NCI-H2081 treated with DMSO at 0.1 percent for 48 hours (cell line): ENCODE results near the gene TTC21B.
"Not testable (repeated sequence)": the region's sequence is repeated elsewhere in the genome, so short reads cannot be mapped to it uniquely, and the experiment has no call there.

ENCODE experiments used
- DNase-seq: peaks from one replicate; lab custom pipeline; 2025; lab: John Stamatoyannopoulos, UW

Gene TTC21B

DNA sequence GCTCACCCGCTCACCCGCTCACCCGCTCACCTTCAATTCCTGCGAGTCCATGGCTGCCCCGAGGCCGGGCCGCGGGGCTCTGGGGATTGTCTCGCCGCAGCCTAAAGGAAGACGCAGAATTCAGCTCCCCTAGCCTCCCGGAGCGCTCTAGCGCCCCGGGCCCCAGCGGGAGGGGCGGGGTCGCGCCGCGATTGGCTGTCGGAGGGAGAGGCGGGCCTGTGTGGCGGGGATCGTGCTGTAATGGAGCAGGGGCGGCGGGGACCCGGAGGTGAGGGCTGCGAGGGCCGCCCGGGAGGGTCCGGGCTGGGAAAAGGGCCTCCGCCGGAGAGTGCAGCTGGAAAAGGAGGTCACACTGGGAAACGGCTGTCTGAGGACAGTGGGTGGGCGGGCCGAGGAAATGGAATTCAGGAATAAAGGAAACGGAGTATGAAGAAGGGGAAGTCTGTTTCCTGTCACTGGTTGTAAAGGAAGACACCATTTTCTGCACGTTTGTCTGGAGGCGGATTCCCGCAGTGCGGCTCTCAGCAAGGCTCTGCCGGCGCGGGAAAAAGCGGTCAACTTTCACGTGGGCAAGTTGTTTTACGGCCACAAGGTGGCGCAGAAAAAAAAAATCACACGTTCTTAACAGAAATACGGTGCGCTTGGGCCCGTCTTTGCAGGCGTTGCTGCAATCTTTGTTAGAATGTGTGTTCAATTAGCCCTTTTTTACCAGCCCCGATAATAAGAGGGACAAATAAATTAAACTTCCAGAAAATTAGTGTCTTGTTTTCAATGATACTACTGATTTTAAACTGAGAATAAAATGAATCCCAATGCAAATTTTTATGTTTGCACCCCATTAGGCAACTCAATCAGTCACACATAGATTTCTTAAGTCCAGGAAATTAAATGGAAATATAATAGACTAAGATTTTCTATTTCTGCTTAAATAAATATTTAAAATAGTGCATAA lies at the start of gene TTC21B:
Gene TTC21B (minus strand): TSS at position 122 of the 952 bp plus-strand sequence. CDS start 71 bp downstream, at position 51.
- DNase-seq = peak; percentile 77

DNA sequence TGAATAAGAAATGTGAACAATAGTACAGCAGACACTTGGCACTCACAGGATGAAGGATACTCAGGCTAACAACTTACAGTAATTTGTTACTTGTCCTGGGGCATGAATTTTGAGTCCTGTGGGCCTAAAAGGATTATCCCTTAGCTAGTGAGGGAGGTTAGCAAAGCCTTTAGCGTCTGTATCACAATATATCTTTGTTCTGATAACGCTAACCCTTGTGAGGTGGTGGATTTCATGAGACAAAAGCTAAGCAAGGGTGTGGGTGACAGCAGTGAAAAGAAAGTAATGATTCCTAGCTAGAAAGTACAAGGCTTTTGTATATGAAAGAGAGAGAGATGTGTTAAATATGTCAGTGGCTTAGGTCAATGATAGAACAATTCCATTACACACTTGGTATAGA lies 46.8 kb upstream of the TTC21B start:
- no peak for DNase-seq

DNA sequence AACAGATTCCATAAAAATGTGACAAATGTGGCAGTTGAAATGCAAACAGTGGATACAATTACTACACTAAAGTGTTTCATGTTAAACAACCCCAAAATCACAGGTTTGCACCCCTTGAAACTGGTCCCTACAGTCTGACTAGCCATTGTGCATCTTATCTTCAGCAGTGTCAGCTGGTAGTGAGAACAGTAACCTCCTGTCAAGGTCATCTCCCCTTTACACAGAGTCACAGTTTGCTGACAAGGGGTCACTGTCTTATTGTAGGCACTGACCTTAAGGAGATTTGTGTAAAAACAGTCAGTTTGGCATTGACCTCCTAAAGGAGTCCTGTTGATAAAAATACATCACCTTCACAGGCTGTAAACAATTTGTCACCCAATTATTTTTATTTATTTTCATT lies 37.3 kb upstream of the TTC21B start:
- no peak for DNase-seq

DNA sequence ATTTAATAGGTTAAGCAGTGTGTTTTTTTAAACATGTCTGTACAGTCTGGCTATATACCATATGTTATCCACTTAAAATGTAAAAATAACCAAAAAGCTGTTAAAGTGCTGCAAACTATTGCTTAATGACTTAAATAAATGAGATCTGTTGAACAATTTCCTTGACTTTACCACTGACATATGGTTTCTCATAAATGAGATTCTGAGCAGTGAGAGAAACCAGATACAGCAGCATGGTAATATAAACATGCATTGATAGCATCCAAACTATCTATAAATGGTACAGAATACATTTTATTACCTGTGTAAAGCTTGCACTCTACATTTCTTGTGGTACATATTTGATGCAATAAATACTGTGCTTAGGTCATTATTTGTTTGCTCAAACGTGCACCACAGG lies 36.3 kb upstream of the TTC21B start:
- DNase-seq = no peak

DNA sequence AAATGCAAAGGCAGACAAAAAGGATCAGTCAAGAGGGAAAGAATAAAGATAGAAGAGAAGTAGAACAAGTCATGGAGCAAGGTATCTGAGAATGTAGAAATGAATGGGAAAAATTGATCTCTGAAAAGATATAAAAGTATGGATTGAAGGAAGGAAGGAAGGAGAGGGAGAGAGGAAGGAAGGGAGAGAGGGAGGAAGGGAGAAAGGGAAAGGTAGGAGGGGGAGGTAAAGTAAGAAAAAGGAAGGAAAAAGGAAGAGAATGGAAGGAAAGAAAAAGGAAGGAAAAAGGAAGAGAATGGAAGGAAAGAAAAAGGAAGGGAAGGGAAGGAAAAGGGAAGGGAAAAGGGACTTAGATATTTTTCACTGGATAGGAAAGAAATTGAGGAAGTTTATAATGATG lies 31.5 kb upstream of the TTC21B start:
- DNase-seq = no peak

DNA sequence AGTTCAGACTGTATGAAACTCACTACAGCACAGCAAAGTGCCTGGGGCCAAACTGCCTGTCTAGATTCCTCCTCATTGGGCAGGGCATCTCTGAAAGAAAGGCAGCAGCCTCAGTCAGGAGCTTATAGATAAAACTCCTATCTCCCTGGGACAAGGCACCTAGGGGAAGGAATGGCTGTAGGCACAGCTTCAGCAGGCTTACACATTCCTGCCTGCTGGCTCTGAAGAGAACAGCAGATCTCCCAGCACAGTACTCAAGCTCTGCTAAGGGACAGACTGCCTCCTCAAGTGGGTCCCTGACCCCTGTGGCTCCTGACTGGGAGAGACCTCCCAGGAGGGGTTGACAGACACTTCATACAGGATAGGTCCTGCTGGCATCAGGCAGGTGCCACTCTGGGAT lies 18.6 kb upstream of the TTC21B start:
- DNase-seq = not testable (repeated sequence)

DNA sequence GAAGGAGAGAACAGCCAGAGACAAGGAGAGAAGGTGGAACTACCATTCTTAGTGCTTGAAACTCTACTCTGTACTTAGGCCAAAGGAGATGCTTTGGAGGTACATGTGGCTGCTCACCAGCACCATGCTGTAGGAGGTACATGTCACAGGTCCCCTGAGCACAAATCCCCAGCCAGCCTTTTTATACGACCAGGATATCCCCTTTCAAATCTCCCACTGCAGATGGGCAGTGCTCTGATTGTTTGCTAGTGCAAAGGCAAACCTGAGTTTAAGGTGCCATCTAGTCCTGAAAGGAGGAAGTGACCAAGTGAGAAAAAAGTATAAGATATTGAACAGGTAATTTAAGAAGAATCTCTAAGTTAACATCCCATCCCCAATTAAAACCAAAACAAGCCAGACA lies 17.1 kb upstream of the TTC21B start:
- DNase-seq = no peak

DNA sequence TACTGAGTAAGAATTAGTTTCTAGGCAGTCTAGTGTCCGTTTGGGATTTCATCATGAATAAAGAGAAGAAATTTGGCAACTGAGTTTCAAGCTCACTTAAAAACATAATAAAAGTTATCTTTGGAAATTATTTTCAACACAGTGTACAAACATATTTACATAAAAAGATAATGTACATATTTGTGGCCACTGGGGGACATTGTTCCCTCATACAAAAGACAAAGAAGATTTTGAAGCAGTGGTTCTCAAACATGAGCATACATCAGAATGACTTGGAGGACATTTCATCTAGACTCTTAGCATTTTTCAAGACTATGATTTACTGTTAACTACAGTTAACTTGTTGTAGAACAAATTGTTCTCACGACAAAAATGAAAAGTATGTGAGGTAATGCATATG lies 15.7 kb upstream of the TTC21B start:
- DNase-seq = no peak

DNA sequence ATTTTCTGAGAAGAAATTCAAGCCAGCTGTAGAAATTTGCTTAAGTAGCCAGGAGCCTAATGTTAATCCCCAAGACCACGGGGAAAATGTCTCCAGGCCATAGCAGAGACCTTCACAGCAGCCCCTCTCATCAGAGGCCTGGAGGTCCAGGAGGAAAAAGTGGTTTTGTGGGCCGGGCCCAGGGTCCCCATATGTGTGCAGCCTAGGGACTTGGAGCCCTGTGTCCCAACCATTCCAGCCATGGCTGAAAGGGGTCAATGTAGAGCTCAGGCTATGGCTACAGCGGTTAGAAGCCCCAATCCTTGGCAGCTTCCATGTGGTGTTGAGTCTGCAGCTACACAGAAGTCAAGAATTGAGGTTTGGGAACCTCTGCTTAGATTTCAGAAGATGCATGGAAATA lies 14.2 kb upstream of the TTC21B start:
- DNase-seq = no peak

DNA sequence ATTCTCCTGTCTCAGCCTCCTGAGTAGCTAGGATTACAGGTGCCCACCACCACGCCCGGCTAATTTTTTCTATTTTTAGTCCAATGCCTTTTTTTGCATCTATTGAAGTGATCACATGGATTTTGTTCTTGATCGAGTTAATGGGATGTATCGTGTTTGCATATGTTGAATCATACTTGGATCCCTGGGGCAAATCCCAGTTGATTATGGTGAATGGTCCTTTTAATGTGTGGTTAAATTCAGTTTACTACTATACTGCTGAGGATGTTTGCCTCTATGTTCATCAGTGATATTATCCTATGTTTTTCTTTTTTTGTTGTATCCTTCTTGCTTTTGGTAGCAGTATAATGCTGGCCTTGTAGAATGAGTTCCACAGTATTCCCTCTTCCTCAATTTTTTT lies 8.2 kb upstream of the TTC21B start:
- no peak for DNase-seq

DNA sequence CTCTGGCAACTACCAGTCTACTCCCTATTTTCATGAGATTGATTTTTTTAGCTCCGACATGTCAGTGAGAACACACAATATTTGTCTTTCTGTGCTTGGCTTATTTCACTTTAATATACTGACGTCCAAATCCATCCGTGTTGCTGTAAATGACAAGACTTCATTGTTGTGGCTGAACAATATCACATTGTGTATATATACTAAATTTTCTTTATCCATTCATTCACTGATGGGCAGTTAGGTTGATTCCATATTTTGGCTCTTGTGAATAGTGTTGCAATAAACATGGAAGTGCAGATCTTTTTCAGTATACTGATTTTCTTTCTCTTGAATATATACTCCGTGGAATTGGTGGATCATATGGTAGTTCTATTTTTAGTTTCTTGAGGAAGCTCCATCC lies 5.8 kb upstream of the TTC21B start:
- no peak for DNase-seq

DNA sequence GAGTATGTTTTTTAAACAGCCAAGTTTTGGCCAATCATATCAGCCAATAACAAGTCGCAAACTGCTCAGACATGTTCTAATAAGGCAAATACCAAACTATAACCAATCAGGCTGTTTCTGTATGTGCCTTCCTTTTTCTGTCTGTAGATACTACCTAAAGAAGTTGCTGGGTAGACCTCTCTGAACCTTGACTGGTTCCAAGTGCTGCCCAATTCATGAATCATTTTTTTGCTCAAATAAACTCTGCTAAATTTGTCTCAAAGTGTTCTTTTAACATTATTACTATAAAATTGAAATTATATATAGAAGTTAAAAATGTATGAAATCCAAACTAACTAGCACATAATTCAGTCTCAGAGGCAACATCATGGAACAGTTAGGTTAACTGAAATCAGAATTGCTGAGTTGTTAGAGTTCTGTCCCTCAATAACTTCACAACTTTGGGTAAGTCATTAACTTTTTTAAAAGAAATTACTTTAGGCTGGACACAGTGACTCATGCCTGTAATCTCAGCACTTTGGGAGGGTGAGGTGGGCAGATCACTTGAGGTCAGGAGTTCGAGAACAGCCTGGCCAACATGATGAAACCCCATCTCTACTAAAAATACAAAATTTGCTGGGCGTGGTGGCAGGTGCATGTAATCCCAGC lies 4.9 kb upstream of the TTC21B start:
- no peak for DNase-seq

DNA sequence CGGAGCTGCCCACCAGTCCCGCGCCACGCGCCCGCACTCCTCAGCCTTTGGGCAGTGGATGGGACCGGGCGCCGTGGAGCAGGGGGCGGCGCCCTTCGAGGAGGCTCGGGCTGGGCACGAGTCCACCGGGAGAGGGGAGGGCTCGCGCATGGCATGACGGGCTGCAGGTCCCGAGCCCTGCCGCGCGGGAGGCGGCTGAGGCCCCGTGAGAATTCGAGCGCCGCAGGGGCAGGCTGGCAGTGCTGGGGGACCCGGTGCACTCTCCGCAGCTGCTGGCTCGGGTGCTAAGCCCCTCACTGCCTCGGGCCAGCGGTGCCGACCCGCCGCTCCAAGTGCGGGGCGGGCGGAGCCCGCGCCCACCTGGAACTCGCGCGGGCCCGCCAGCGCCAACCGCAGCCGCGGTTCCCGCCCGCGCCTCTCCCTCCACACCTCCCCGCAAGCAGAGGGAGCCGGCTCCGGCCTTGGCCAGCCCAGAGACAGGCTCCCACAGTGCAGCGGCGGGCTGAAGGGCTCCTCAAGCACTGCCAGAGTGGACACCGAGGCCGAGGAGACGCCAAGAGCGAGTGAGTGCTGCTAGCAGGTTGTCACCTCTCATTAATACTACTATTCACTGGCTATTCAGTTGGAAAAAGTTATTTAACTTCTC lies 3.6 kb upstream of the TTC21B start:
- DNase-seq = no peak

DNA sequence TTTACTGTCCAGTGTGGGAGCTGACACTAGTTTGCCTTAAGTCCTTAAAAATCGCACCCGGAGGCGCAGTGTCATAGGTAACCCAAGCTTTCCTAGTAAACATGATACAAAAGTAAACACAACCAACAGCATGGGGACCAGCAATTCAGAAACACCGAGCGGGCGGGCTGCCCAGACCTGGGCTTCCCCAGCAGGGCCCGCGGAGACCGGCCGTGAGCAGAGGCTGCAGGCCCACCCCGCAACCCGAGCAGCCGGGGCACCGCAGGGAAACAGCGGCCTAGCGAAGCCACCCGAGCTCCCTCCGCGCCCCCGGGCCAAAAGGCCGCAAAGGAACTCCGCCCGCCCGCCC lies 296 bp downstream of the TTC21B start:
- DNase-seq = peak; percentile 52

DNA sequence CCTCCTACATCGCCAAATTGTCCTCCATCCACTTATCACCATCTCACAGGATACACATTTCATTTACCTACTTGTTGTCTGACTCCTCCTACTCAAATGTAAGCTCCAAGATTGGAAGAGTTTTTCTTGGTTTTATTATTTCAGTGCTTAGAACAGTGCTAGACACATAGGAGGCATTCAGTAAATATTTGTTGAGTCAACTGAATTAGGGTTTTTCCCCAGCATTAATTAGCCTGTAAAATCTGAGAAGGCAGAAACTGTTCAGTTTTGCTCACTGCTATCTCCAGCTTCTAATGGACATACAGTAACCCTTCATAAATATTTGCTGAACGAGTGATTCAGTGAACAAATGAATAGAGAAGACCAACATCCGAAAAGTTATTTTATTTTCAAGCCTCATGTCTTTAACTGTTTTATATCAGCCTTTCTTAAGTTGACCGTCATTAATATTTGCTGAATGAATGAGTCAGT lies 800 bp downstream of the TTC21B start:
- no peak for DNase-seq

DNA sequence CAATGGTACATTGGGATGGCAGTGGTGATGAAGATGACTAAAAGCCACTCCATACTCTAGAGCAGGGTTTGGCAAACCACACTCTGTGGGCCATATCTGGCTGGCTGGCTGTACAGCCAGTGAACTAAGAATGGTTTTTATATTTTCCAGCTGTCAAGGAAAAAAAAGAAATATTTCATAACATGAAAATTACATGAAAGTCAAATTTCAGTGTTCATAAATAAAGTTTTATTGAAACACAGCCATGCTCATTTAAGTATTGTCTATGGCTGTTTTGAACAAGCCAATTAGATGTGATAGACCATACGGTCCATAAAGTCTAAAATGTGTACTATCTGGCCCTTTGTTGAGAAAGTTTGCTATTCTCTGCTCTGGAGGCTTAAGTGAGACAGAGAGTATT lies 1.5 kb downstream of the TTC21B start:
- no peak for DNase-seq

DNA sequence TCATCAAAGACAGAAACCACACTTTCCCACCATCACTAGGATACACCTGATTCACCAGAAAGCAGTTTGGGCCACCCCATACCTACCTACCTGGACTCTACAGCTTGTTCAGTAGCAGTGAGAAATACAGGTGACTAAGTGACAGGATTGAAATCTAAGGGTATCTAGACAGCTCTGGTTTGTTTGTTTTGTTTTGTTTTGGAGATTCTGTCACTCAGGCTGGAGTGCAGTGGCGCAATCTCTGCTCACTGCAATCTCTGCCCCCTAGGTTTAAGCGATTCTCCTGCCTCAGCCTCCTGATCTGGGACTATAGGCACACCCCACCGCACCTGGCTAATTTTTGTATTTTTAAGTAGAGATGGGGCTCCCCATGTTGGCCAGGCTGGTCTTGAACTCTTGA lies 3.1 kb downstream of the TTC21B start:
- no peak for DNase-seq

DNA sequence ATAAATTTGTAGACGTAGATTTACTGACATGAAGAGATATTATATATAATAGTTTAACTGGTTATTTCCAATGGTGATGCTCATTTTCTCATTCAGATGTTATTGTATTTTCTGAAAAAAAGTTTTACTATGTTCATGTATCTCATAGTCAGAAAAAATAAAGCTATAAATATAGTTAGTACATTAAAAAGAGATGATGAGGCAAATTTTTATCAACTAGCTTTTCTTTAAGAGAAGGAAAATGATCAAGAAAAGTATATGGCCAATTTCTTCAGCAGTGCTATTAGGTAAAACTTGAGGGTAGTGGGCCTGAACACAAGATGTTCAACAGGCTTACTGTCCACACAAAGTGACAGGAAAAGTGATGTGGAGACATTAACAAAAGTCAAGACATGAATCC lies 11.7 kb downstream of the TTC21B start:
- no peak for DNase-seq

DNA sequence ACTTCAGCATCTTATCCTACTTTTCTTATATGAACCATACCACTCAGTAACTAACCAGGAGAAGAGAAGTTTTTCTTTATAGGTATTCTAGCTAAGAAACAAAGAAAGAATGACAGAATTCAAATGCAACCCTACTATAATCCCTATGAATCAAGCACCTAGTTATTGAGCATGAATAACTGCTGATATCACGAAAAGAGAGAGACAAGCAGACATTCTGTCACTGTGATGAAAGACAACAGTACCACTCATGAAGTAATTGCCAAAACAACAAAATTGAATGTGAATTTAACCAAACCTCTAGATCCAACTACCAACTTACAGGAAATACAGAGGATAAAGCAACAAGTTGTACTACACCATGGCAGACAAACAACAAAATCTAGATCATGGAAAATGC lies 15.3 kb downstream of the TTC21B start:
- no peak for DNase-seq

DNA sequence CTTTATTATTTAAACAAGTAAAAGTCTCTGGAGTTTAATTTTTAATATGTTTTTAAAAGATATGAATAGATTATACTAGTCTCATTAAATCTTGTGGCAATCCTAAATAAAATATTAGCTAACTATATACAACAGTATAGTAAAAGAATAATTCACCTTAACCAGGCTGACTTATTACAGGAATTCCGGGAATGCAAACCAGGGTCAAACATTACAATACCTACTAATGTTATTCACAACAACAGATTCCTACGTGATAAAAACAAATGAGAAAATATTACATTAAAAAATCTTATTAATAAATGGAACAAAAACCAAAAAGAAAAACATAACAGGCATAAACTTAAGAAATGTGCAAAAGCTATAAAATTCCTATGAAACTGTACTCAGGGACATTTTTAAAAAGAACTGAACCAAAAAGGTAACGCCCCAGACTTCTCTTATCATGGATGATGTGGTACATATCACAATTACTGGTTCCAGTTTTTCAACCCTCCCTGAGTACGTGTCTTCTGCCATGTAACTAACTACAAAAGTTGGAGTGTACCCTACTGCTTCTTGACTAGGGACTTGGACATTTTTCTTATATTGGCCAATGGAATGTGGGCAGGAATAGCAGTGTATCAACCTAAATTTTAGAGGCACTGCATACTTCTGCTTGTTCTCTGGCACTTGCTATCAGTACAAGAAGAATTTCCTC lies 20.2 kb downstream of the TTC21B start:
- DNase-seq = no peak

DNA sequence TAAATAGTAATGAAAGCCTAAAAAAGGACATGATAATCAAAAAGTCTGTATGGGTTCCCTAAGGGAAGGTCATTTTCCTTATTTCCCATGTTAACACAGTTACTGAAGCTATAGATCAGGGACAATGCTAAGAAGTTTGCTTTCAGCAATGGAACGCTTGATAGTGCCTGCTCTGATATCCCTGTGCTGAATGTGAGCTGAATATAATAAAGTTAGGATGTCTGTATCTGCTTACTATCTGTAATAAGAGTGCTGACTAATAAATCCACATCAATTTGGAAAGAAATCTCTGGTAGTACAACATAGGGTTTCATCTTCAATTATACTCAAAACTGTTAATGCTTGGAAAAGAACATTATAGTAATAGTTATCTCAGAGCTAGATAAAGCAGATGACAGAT lies 25.8 kb downstream of the TTC21B start:
- no peak for DNase-seq

DNA sequence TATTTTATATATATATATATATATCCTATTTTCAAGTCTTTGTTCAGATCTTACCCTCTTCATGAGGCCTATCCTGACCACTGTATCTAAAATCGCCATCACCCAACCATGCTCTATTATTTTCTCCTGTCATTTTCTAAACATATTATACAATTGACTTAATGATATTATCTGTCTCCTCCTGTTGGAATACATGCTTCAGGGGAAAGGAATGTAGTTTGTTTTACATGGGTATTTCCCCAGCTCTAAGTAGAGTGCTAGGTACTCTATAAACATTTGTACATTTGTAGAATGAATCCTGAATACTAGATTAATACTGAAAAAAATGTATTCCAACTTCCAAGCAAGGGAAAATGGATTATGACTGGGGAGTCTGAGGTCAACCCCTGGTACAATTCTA lies 26.2 kb downstream of the TTC21B start:
- no peak for DNase-seq
